Ascending aorta (tissue), 2 donors: ENCODE data around the gene ZNF423. TPM values are rescaled to one million over a fixed set of nuclear protein-coding genes. Genes with fewer than 3 reads are reported as not detected.

Experiments used
- DNase-seq, 2 donors: peaks; one replicate each; pipeline ENCODE4 v3.0.0-alpha.2; 2019; ENCODE audit warnings: low spot score in 2 of 2
- H3K27ac ChIP-seq, 2 donors: fragments of 200-600 bp; sonication (generic); one replicate each; pipeline ENCODE4 v1.5.1; 2016 to 2017; ENCODE audit warnings: mild to moderate bottlenecking in 1 of 2
- H3K27me3 ChIP-seq: fragments of 200-600 bp; sonication (generic); one replicate; pipeline ENCODE4 v1.5.1; 2017
- H3K36me3 ChIP-seq, 2 donors: fragments of 200-600 bp; sonication (generic); one replicate each; pipeline ENCODE4 v1.5.1; 2016
- H3K4me1 ChIP-seq, 2 donors: fragments of 200-600 bp; sonication (generic); one replicate each; pipeline ENCODE4 v1.5.1; 2016 to 2017; ENCODE audit warnings: mild to moderate bottlenecking in 1 of 2
- H3K4me3 ChIP-seq, 2 donors: fragments of 200-600 bp; sonication (generic); one replicate each; pipeline ENCODE4 v1.5.1; 2016 to 2017; ENCODE audit warnings: mild to moderate bottlenecking in 1 of 2
- H3K9me3 ChIP-seq, 2 donors: fragments of 200-600 bp; sonication (generic); one replicate each; pipeline ENCODE4 v1.5.1; 2016
- CTCF ChIP-seq, 3 experiments: fragments of 200-600 bp in 2 of 3; fragments of 450-650 bp in 1 of 3; sonication (generic) in 2 of 3; IDR thresholded peaks; one replicate each; pipeline ENCODE4 v1.5.1; 2016 to 2019; ENCODE audit warnings: antibody characterized with exemption in 3 of 3, mild to moderate bottlenecking in 1 of 3, moderate library complexity in 1 of 3
- intact Hi-C: fragments of 100-400 bp; cut with DNase I; formaldehyde crosslinking; loops from one replicate; pipeline ENCODE4 v1.15.1; 2023
- total RNA-seq: library from RNA; depleted of rRNA; stranded (reverse); fragments of >200 nt; gene quantifications from one replicate; pipeline ENCODE4 v1.1.0, GENCODE V29; 2016

Gene ZNF423
- total RNA-seq, 1 donor from 2014 or later = 42.9 TPM

GRCh38 chr16:49670627-49671026, 185.3 kb downstream of the ZNF423 start:
- Histone ChIP-seq H3K36me3 (no peaks in the 10 kb centered on the region), H3K9me3 (no peaks in the 10 kb centered on the region), H3K27me3 (no peaks in the 10 kb centered on the region), H3K4me1 (no peaks in the 10 kb centered on the region), H3K27ac (no peak overlapping the region), H3K4me3 (no peak overlapping the region)
- intact Hi-C loops = no loop called here
- DNase-seq = no peak
- TF ChIP-seq CTCF (IDR thresholded peaks at IDR 0.05) = no peak

- no peak for DNase-seq
- TF ChIP-seq CTCF (IDR thresholded peaks at IDR 0.05) = no peak
- H3K4me1 ChIP-seq = peaks cover 8 to 20% of the 10 kb centered on the region in 2 donors
These were observed 190.3 kb downstream of the ZNF423 start for GRCh38 chr16:49665482-49666230.

GRCh38 chr16:49664221-49665215, 191.4 kb downstream of the ZNF423 start:
- Histone ChIP-seq H3K27ac (peak overlapping the region; percentile 81 to 88), H3K36me3 (no peaks in the 10 kb centered on the region), H3K4me3 (peak overlapping the region; percentile 11 to 56), H3K4me1 (peaks cover 8 to 20% of the 10 kb centered on the region in 2 donors), H3K9me3 (no peaks in the 10 kb centered on the region), H3K27me3 (no peaks in the 10 kb centered on the region)
- DNase-seq = no peak
- no peak for TF ChIP-seq CTCF (IDR thresholded peaks at IDR 0.05)
- intact Hi-C loops = no loop called here

More at GRCh38 chr16:49665482-49666230, 190.3 kb downstream of the ZNF423 start:
- Histone ChIP-seq H3K27ac (no peak overlapping the region), H3K4me3 (no peak overlapping the region), H3K36me3 (no peaks in the 10 kb centered on the region), H3K9me3 (no peaks in the 10 kb centered on the region), H3K27me3 (no peaks in the 10 kb centered on the region)
- intact Hi-C loops = no loop called here

- H3K27ac ChIP-seq = peak overlapping the region; percentile 81 to 88
- intact Hi-C loops = no loop called here
These were observed 192.5 kb downstream of the ZNF423 start for GRCh38 chr16:49663081-49664065.

More at GRCh38 chr16:49663081-49664065, 192.5 kb downstream of the ZNF423 start:
- no peak for TF ChIP-seq CTCF (IDR thresholded peaks at IDR 0.05)
- Histone ChIP-seq H3K27me3 (no peaks in the 10 kb centered on the region), H3K4me3 (peak overlapping the region; percentile 11 to 56), H3K36me3 (no peaks in the 10 kb centered on the region), H3K9me3 (no peaks in the 10 kb centered on the region), H3K4me1 (peaks cover 8 to 20% of the 10 kb centered on the region in 2 donors)
- peak in 1 of 2 donors; percentile 69 for DNase-seq
